Panc1 (cell line): ENCODE data around the gene SELENOW. TPM values are rescaled to one million over a fixed set of nuclear protein-coding genes. Genes with fewer than 3 reads are reported as not detected.
"Not testable (repeated sequence)": the region's sequence is repeated elsewhere in the genome, so short reads cannot be mapped to it uniquely, and the experiment has no call there.

Experiments used
- ATAC-seq: fragments of 200-7000 bp; cut with Tn5 transposase; 2 replicates; pipeline ENCODE4 v1.9.1; 2020; ENCODE audit warnings: mild to moderate bottlenecking, moderate library complexity
- BruUV-seq: library from RNA; stranded (reverse); fragments of 400-500 nt; replicated peaks from 2 replicates; lab custom pipeline; 2021; lab: Mats Ljungman, UMichigan
- CTCF ChIA-PET: fragments of 300-600 bp; sonication (Branson Sonifier 250); formaldehyde crosslinking; loops from one replicate; lab custom pipeline; 2022; ENCODE audit warnings: antibody characterized with exemption; lab: Charles Lee
- POLR2A ChIA-PET: fragments of 300-600 bp; sonication (Branson Sonifier 250); formaldehyde crosslinking; loops from one replicate; lab custom pipeline; 2022; ENCODE audit warnings: antibody characterized with exemption; lab: Charles Lee
- DNase-seq: peaks from one replicate; pipeline ENCODE4 v3.0.0-alpha.2; 2010; ENCODE audit warnings: low read depth, low spot score
- H3K27ac ChIP-seq: 2 replicates; pipeline ENCODE4 v1.5.1; 2011; ENCODE audit warnings: mild to moderate bottlenecking, low read length, inconsistent platforms
- H3K27me3 ChIP-seq: fragments of 200-500 bp; sonication (Bioruptor generic); 2 replicates; pipeline ENCODE4 v1.6.0; 2014; ENCODE audit warnings: low read length, inconsistent platforms; ENCODE audit not compliant: control insufficient read depth, insufficient read depth
- H3K36me3 ChIP-seq: fragments of 200-500 bp; sonication (Bioruptor generic); 2 replicates; pipeline ENCODE4 v1.5.1; 2014; ENCODE audit warnings: inconsistent platforms, mild to moderate bottlenecking, low read length, moderate library complexity; ENCODE audit not compliant: control insufficient read depth, insufficient read depth
- H3K4me1 ChIP-seq: 2 replicates; pipeline ENCODE4 v1.5.1; 2011; ENCODE audit warnings: inconsistent platforms, mild to moderate bottlenecking, low read length, moderate library complexity; ENCODE audit not compliant: control insufficient read depth, insufficient read depth
- H3K4me3 ChIP-seq, 2 experiments: 2 replicates each; pipeline ENCODE4 v1.5.1; 2011 to 2012; ENCODE audit warnings: low read depth in 2 of 2, low read length in 2 of 2, mild to moderate bottlenecking in 2 of 2, inconsistent platforms in 1 of 2, moderate library complexity in 1 of 2
- H3K9me3 ChIP-seq: fragments of 200-500 bp; sonication (Bioruptor generic); 2 replicates; pipeline ENCODE4 v1.5.1; 2014; ENCODE audit warnings: low read depth, mild to moderate bottlenecking, inconsistent platforms, low read length, moderate library complexity; ENCODE audit not compliant: control insufficient read depth, insufficient read depth
- POLR2AphosphoS5 ChIP-seq: IDR thresholded peaks from 2 replicates; pipeline ENCODE4 v1.6.1; 2012; ENCODE audit warnings: mild to moderate bottlenecking, low read depth, low read length, moderate library complexity
- SIN3A ChIP-seq: IDR thresholded peaks from 2 replicates; pipeline ENCODE4 v1.6.1; 2012; ENCODE audit warnings: low read depth, mild to moderate bottlenecking, low read length, moderate library complexity, borderline replicate concordance; ENCODE audit not compliant: insufficient read depth
- TCF7L2 ChIP-seq: IDR thresholded peaks from 2 replicates; pipeline ENCODE4 v1.6.1; 2011; ENCODE audit warnings: mild to moderate bottlenecking, low read depth, low read length, inconsistent platforms
- in situ Hi-C: cut with HindIII; loops from 2 replicates; pipeline ENCODE4 v1.10.0; 2016; ENCODE audit warnings: low sequenced_read_pairs, low pct_unique_long_range_greater_than_20kb
- intact Hi-C: fragments of 100-400 bp; cut with micrococcal nuclease; formaldehyde crosslinking; loops from one replicate; pipeline ENCODE4 v1.10.0; 2022; ENCODE audit not compliant: unreplicated experiment
- total RNA-seq: library from RNA; stranded (reverse); gene quantifications from one replicate; pipeline ENCODE4 v1.2.1, GENCODE V29; 2021; ENCODE audit not compliant: unreplicated experiment
- TF ChIP-seq, protein P1 (sequence below): fragments of 450-650 bp; IDR thresholded peaks from 2 replicates; pipeline ENCODE4 v1.5.1; 2017; ENCODE audit warnings: mild to moderate bottlenecking
- TF ChIP-seq, protein P2 (sequence below), 2 experiments: IDR thresholded peaks; 2 replicates each; pipeline ENCODE4 v1.6.1; 2011 to 2012; ENCODE audit warnings: low read depth in 2 of 2, control low read depth in 1 of 2, low read length in 1 of 2, mild to moderate bottlenecking in 1 of 2, moderate library complexity in 1 of 2; ENCODE audit not compliant: insufficient read depth in 1 of 2

SELENOW gene
- total RNA-seq, 1 experiment from 2014 or later, result 62.0 TPM

DNA sequence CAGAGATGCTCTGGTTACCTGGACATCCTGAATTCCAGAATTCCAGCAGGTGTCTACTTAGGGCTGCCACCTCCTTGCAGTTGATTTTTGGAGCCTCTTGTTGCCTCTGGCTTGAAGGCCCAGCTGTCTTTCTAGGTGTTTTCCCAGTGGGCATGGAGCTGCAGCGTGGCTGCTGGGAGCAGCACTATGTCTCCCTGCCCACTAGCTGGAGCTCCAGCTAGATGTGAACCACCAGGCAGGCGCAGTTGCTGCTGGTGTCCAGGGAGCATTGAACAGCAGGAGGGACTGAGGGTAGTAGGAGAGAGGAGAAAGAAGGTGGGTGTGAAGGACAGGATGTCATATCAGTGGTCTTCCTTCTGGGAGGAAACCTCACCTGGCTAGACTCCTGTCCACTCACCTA is 9.9 kb upstream of the SELENOW start:
- no TSS peak for BruUV-seq
- H3K9me3 ChIP-seq, result no peaks in the 10 kb centered on the region
- in situ Hi-C loops (no loop called here), intact Hi-C loops (no loop called here)
- POLR2A ChIA-PET, result interaction anchor here (0.6 kb wide), 1 partner anchor 452 kb away, joined by 14 read pairs; no protein-coding TSS in a partner anchor
- no peaks in the 10 kb centered on the region for H3K27me3 ChIP-seq
- no peaks in the 10 kb centered on the region for H3K36me3 ChIP-seq
- ATAC-seq, result no peak
- H3K4me1 ChIP-seq, result no peaks in the 10 kb centered on the region
- CTCF ChIA-PET, result no interaction called here
- no peak overlapping the region for H3K4me3 ChIP-seq
- DNase-seq, result no peak
- TF ChIP-seq TCF7L2, result no peak
- no peak for TF ChIP-seq POLR2AphosphoS5
- TF ChIP-seq, protein P1, sequence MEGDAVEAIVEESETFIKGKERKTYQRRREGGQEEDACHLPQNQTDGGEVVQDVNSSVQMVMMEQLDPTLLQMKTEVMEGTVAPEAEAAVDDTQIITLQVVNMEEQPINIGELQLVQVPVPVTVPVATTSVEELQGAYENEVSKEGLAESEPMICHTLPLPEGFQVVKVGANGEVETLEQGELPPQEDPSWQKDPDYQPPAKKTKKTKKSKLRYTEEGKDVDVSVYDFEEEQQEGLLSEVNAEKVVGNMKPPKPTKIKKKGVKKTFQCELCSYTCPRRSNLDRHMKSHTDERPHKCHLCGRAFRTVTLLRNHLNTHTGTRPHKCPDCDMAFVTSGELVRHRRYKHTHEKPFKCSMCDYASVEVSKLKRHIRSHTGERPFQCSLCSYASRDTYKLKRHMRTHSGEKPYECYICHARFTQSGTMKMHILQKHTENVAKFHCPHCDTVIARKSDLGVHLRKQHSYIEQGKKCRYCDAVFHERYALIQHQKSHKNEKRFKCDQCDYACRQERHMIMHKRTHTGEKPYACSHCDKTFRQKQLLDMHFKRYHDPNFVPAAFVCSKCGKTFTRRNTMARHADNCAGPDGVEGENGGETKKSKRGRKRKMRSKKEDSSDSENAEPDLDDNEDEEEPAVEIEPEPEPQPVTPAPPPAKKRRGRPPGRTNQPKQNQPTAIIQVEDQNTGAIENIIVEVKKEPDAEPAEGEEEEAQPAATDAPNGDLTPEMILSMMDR, result no peak
- TF ChIP-seq SIN3A, result no peak
- TF ChIP-seq, protein P2, sequence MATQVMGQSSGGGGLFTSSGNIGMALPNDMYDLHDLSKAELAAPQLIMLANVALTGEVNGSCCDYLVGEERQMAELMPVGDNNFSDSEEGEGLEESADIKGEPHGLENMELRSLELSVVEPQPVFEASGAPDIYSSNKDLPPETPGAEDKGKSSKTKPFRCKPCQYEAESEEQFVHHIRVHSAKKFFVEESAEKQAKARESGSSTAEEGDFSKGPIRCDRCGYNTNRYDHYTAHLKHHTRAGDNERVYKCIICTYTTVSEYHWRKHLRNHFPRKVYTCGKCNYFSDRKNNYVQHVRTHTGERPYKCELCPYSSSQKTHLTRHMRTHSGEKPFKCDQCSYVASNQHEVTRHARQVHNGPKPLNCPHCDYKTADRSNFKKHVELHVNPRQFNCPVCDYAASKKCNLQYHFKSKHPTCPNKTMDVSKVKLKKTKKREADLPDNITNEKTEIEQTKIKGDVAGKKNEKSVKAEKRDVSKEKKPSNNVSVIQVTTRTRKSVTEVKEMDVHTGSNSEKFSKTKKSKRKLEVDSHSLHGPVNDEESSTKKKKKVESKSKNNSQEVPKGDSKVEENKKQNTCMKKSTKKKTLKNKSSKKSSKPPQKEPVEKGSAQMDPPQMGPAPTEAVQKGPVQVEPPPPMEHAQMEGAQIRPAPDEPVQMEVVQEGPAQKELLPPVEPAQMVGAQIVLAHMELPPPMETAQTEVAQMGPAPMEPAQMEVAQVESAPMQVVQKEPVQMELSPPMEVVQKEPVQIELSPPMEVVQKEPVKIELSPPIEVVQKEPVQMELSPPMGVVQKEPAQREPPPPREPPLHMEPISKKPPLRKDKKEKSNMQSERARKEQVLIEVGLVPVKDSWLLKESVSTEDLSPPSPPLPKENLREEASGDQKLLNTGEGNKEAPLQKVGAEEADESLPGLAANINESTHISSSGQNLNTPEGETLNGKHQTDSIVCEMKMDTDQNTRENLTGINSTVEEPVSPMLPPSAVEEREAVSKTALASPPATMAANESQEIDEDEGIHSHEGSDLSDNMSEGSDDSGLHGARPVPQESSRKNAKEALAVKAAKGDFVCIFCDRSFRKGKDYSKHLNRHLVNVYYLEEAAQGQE (IDR thresholded peaks at IDR 0.05; ENCODE audit: insufficient read depth in 1 of 2, low read depth in 2 of 2, low read length in 1 of 2), result no peak
- no peak overlapping the region for H3K27ac ChIP-seq

DNA sequence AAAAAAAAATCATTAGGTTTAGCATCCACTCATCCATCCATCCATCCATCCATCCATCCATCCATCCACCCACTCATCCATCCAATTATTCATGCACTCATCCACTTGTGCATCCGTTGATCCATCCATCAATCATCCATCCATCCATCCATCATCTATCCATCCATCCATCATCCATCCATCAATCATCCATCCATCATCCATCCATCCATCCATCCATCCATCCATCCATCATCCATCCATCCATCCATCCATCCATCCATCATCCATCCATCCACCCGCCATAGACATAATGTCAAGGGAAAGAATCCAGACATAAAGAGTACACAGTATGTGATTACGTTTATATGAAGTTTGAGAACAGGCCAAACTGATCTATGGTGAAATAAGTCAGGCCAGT is 9.0 kb upstream of the SELENOW start:
- no peaks in the 10 kb centered on the region for H3K36me3 ChIP-seq
- no peaks in the 10 kb centered on the region for H3K9me3 ChIP-seq
- no peak for ATAC-seq
- no peak for TF ChIP-seq SIN3A
- TF ChIP-seq, protein P2 (IDR thresholded peaks at IDR 0.05; ENCODE audit: insufficient read depth in 1 of 2, low read depth in 2 of 2, low read length in 1 of 2), result no peak
- TF ChIP-seq TCF7L2, result no peak
- TF ChIP-seq, protein P1, result no peak
- TF ChIP-seq POLR2AphosphoS5, result no peak
- H3K27ac ChIP-seq, result no peak overlapping the region
- no peaks in the 10 kb centered on the region for H3K4me1 ChIP-seq
- H3K4me3 ChIP-seq, result no peak overlapping the region
- ChIA-PET CTCF (interaction anchor here (0.7 kb wide), 1 partner anchor 18 kb away, joined by 6 read pairs; no protein-coding TSS in a partner anchor), POLR2A (no interaction called here)
- BruUV-seq, result no TSS peak
- intact Hi-C loops, result no loop called here
- H3K27me3 ChIP-seq, result no peaks in the 10 kb centered on the region
- in situ Hi-C loops, result no loop called here
- no peak for DNase-seq

DNA sequence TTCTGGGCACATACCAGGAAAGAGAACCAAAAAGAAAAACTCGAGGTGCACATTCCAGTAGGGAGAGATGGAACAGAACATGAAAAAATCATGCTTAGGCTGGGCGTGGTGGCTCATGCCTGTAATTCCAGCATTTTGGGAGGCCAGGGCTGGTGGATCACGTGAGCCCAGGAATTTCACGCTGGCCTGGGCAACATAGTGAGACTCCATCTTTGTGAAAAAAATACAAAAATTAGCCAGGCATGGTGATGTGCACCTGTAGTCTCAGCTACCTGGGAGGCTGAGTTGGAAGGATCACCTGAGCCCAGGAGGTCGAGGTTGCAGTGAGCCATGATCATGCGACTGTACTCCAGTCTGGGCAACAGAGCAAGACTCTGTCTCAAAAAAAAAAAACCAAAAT is 7.2 kb upstream of the SELENOW start:
- in situ Hi-C loops, ATAC-seq, H3K27me3 ChIP-seq, H3K9me3 ChIP-seq, H3K4me3 ChIP-seq, H3K27ac ChIP-seq, CTCF ChIA-PET, intact Hi-C loops, H3K4me1 ChIP-seq, BruUV-seq, POLR2A ChIA-PET, DNase-seq, H3K36me3 ChIP-seq: not testable (repeated sequence)
